Measurements from ENCODE around the gene AMBP.

The AMBP gene

GRCh38 chr9:114109124-114109523 lies 31.0 kb upstream of the AMBP start:
- FAIRE-seq: no peak
- no peak for TF ChIP-seq CTCF (IDR thresholded peaks at IDR 0.05; ENCODE audit: insufficient read depth, missing control alignments)
- no peak for DNase-seq (ENCODE audit: insufficient read length, low spot score)

DNA sequence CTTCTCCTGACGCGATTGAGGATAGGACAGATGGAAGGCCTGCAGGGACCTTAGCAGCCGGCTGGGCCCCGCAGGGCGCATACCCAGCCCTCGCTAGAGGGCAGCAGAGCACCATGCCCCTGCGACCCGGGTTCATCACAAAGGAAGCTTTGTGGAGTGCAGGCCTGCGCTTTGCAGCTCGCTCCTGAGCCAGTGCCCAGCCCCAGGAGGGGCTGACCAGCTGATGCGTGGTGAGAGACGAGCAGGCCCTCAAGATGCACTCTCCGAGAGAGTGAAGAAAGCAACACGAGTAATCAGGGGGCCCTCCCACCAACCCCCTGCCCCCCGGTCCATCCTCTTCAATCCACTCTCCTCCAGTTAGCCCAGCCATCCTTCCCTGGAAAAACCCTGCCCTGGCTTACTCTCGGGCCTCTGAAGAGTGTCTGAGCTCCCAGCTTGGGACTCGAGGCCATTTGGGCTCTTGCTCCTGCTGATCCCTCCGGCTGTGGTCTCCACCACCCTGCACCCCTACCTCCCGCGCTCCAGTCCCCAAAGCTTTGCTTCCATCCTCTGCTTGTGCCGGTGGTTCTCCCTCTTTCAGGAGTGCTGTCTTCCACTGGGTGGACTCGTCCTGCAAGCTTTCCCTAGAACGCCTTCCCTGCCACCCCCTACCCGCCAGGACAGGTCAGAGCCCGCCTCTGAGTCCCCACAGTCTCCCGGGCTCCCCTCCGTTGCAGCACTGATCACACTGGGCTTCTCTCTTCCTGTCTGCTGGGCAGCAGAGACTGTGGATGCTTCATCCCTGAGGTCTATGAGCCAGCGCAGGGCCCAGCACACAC lies 30.1 kb upstream of the AMBP start:
- peak; percentile 96 for TF ChIP-seq CTCF (IDR thresholded peaks at IDR 0.05; ENCODE audit: insufficient read depth, missing control alignments)
- FAIRE-seq: no peak
- peak; percentile 78 for DNase-seq (ENCODE audit: insufficient read length, low spot score)

DNA sequence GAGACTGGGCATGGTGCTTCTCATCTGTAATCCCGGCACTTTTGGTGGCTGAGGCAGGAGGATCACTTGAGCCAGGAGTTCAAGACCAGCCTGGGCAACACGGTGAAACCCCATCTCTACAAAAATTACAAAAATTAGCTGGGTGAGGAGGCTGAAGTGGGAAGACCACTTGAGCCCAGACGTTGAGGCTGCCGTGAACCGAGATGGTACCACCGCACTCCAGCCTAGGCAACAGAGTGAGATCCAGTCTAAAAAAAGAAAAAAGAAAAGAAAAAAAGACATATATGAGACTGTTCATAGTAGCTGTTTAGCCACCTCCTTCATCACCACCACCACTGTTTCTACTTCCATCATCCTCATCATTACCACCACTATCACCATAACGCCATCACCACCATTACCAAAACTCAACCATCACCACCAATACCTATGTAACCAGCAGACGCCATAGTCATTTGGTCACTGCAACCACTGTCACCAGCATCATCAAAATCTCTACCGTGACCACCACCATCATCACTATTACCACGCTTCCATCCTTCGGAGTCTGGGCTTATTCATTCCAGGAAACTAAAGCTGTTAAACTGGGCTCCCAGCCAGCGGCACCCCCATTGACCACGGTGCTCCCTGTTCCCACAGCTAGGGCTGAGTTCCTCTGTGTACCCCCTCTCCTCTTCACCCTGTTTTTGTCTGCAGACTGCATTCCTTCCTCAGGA lies 29.3 kb upstream of the AMBP start:
- no peak for DNase-seq (ENCODE audit: insufficient read length, low spot score)
- FAIRE-seq: no peak
- no peak for TF ChIP-seq CTCF (IDR thresholded peaks at IDR 0.05; ENCODE audit: insufficient read depth, missing control alignments)

DNA sequence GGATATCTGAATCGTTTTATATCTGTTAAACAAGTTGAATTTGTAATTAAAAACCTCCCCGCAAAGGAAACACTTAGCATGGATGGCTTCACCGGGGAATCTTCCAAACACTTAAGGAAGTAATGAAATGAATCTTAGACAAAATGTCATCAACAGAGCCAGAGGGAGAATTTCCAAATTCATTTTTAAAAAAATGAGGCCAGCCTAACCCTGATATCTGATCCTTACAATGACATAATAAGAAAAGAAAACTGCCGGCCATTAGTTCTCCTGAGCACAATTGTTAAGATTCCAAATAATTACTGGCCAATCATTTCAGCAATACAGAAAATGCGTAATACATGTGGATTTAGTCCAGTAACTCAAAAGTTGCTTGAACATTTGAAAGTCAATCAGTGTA lies 27.1 kb upstream of the AMBP start:
- DNase-seq (ENCODE audit: insufficient read length, low spot score): no peak
- FAIRE-seq: no peak
- TF ChIP-seq CTCF (IDR thresholded peaks at IDR 0.05; ENCODE audit: insufficient read depth, missing control alignments): no peak

GRCh38 chr9:114102484-114102883 lies 24.4 kb upstream of the AMBP start:
- no peak for FAIRE-seq
- DNase-seq (ENCODE audit: insufficient read length, low spot score): no peak
- TF ChIP-seq CTCF (IDR thresholded peaks at IDR 0.05; ENCODE audit: insufficient read depth, missing control alignments): no peak

- TF ChIP-seq CTCF (IDR thresholded peaks at IDR 0.05; ENCODE audit: insufficient read depth, missing control alignments): no peak
- DNase-seq (ENCODE audit: insufficient read length, low spot score) (no peak), FAIRE-seq (no peak)
These were observed 22.4 kb upstream of the AMBP start for GRCh38 chr9:114100536-114100935.

Measured in D721Med (cell line).